Common myeloid progenitor, CD34-positive (primary cell): ENCODE data around the gene SNX18.

Experiments used
- CTCF ChIA-PET: fragments of 350-600 bp; sonication (Branson Sonifier 250); formaldehyde crosslinking; loops from one replicate; lab custom pipeline; 2021; ENCODE audit warnings: antibody characterized with exemption; lab: Charles Lee
- POLR2A ChIA-PET: fragments of 350-600 bp; sonication (Branson Sonifier 250); formaldehyde crosslinking; loops from one replicate; lab custom pipeline; 2021; ENCODE audit warnings: antibody characterized with exemption; lab: Charles Lee
- DNase-seq, 3 donors: peaks; one replicate each; pipeline versions ENCODE4 v3.0.0 to v3.0.0-alpha.2; 2013
- H3K27ac ChIP-seq, 2 experiments: 1 replicate in 1 of 2; 2 replicates in 1 of 2; pipeline ENCODE4 v1.7.0; 2013; ENCODE audit warnings: inconsistent platforms in 2 of 2, low read length in 2 of 2, mild to moderate bottlenecking in 2 of 2, low read depth in 1 of 2, moderate library complexity in 1 of 2; ENCODE audit not compliant: severe bottlenecking in 2 of 2, insufficient read depth in 1 of 2, poor library complexity in 1 of 2
- H3K27me3 ChIP-seq, 5 experiments: replicated peaks in 2 of 5; 1 replicate in 3 of 5; 2 replicates in 2 of 5; pipeline versions ENCODE4 v1.6.1 to v1.7.0; 2013; ENCODE audit warnings: low read length in 4 of 5, mild to moderate bottlenecking in 2 of 5, moderate library complexity in 2 of 5, inconsistent platforms in 1 of 5; ENCODE audit not compliant: insufficient read depth in 5 of 5, control insufficient read depth in 4 of 5
- H3K36me3 ChIP-seq, 4 experiments: 1 replicate in 2 of 4; 2 replicates in 2 of 4; pipeline versions ENCODE4 v1.6.1 to v1.7.0; 2013; ENCODE audit warnings: low read length in 3 of 4, control low read depth in 1 of 4, mild to moderate bottlenecking in 1 of 4; ENCODE audit not compliant: control insufficient read depth in 4 of 4, insufficient read depth in 4 of 4
- H3K4me1 ChIP-seq, 4 experiments: 1 replicate in 3 of 4; 2 replicates in 1 of 4; pipeline versions ENCODE4 v1.6.1 to v1.7.1; 2013; ENCODE audit warnings: low read length in 3 of 4, mild to moderate bottlenecking in 3 of 4, control low read depth in 1 of 4, inconsistent platforms in 1 of 4, moderate library complexity in 1 of 4; ENCODE audit not compliant: control insufficient read depth in 4 of 4, insufficient read depth in 4 of 4; ENCODE audit errors: control extremely low read depth in 1 of 4
- H3K4me3 ChIP-seq, 7 experiments: 1 replicate in 4 of 7; 2 replicates in 3 of 7; pipeline versions ENCODE4 v1.5.1 to v1.7.0; 2013; ENCODE audit warnings: mild to moderate bottlenecking in 7 of 7, low read length in 6 of 7, moderate library complexity in 6 of 7, inconsistent platforms in 2 of 7, low read depth in 2 of 7, control low read depth in 1 of 7; ENCODE audit not compliant: insufficient read depth in 4 of 7, control insufficient read depth in 1 of 7; ENCODE audit errors: extremely low read depth in 1 of 7
- H3K9me3 ChIP-seq, 5 experiments: 1 replicate in 4 of 5; 2 replicates in 1 of 5; pipeline versions ENCODE4 v1.6.1 to v1.7.1; 2013; ENCODE audit warnings: low read length in 4 of 5, mild to moderate bottlenecking in 2 of 5, inconsistent platforms in 1 of 5, low read depth in 1 of 5, moderate library complexity in 1 of 5; ENCODE audit not compliant: control insufficient read depth in 4 of 5, insufficient read depth in 2 of 5; ENCODE audit errors: control extremely low read depth in 1 of 5
- WGBS: methylation state at CpG from one replicate; pipeline ENCODE4 v1.1.5; 2013; ENCODE audit not compliant: insufficient coverage; 5-methylcytosine and 5-hydroxymethylcytosine counted together

Gene SNX18

GRCh38 chr5:54523534-54523933 lies 6.0 kb downstream of the SNX18 start:
- Histone ChIP-seq H3K4me3 (no peak overlapping the region), H3K9me3 (no peaks in the 10 kb centered on the region), H3K27me3 (no peaks in the 10 kb centered on the region), H3K27ac (no peak overlapping the region), H3K4me1 (peaks cover 20 to 37% (median 24%) of the 10 kb centered on the region in 4 experiments), H3K36me3 (peaks cover 0 to 8% (median 2%) of the 10 kb centered on the region in 4 experiments)
- CTCF ChIA-PET, result interaction anchor here (1.1 to 2.4 kb wide), 2 partner anchors 321 to 344 kb away, joined by 3 to 15 read pairs; no protein-coding TSS in a partner anchor
- 89% methylated on average over 1 of the region's 3 CpGs for WGBS
- POLR2A ChIA-PET, result no interaction called here
- DNase-seq, result no peak

DNA sequence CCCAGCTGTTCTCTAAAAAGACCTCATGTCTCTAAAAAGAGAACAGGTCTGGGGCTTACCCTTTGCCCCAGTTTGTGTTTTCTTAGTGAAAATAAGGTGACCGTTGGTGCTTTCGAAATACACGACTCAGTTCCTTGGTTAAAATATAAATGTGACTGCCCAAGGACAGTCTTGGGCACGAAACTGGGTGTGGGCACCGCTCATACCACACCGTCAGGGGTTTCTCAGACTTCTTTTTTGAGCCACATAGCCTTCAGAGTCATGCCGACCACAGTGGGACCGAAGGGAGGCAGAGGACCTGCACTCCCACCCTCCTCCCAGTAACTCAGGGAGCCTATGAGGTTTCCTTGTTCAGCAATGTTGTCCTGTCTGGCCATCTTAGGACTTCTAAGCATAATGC lies 6.5 kb downstream of the SNX18 start:
- no peak overlapping the region for H3K4me3 ChIP-seq
- H3K36me3 ChIP-seq, result peaks cover 0 to 5% (median 2%) of the 10 kb centered on the region in 4 experiments
- DNase-seq, result no peak
- 98% methylated on average over 8 of the region's 8 CpGs for WGBS
- no peaks in the 10 kb centered on the region for H3K9me3 ChIP-seq
- ChIA-PET CTCF (interaction anchor here (1.1 to 2.4 kb wide), 3 partner anchors 7 to 343 kb away, joined by 3 to 15 read pairs (median 3); no protein-coding TSS in a partner anchor), POLR2A (no interaction called here)
- peaks cover 15 to 32% (median 21%) of the 10 kb centered on the region in 4 experiments for H3K4me1 ChIP-seq
- no peak overlapping the region for H3K27ac ChIP-seq
- H3K27me3 ChIP-seq, result no peaks in the 10 kb centered on the region

GRCh38 chr5:54524704-54525103 lies 7.1 kb downstream of the SNX18 start:
- Histone ChIP-seq H3K4me1 (peaks cover 11 to 25% (median 15%) of the 10 kb centered on the region in 4 experiments), H3K4me3 (no peak overlapping the region), H3K9me3 (no peaks in the 10 kb centered on the region), H3K36me3 (peaks cover 0 to 2% (median under 1%) of the 10 kb centered on the region in 4 experiments), H3K27me3 (no peaks in the 10 kb centered on the region), H3K27ac (no peak overlapping the region)
- no peak for DNase-seq
- 100% methylated on average over 1 of the region's 8 CpGs for WGBS
- ChIA-PET POLR2A (no interaction called here), CTCF (interaction anchor here (1.1 to 2.4 kb wide), 2 partner anchors 8 to 320 kb away, joined by 3 to 15 read pairs; no protein-coding TSS in a partner anchor)

DNA sequence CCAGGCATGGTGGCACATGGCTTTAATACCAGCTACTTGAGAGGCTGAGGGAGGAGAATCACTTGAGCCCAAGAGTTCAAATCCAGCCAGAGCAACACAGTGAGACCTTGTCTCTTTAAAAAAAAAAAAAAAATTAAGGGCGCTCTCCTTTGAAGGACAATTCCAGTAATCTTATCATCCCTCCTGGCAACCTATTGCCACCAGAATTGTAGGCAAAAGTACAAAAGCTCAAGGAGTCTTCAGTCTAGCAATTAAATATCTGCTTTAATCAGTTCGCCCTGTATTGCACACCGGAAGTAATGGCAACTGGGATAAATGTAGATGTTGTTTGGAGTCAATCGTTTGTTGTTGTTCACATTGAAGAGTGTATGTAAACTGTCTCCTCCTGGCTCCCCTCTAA lies 7.7 kb downstream of the SNX18 start:
- Histone ChIP-seq H3K36me3 (peaks cover 0 to 2% (median under 1%) of the 10 kb centered on the region in 4 experiments), H3K9me3 (no peaks in the 10 kb centered on the region), H3K27ac (no peak overlapping the region), H3K4me1 (peaks cover 5 to 22% (median 10%) of the 10 kb centered on the region in 4 experiments), H3K27me3 (no peaks in the 10 kb centered on the region), H3K4me3 (no peak overlapping the region)
- no peak for DNase-seq
- POLR2A ChIA-PET, result no interaction called here
- no CpG with 5 or more reads among the region's 4 CpGs for WGBS
- CTCF ChIA-PET, result interaction anchor here (1.1 to 2.4 kb wide), 2 partner anchors 9 to 319 kb away, joined by 3 to 15 read pairs; no protein-coding TSS in a partner anchor

DNA sequence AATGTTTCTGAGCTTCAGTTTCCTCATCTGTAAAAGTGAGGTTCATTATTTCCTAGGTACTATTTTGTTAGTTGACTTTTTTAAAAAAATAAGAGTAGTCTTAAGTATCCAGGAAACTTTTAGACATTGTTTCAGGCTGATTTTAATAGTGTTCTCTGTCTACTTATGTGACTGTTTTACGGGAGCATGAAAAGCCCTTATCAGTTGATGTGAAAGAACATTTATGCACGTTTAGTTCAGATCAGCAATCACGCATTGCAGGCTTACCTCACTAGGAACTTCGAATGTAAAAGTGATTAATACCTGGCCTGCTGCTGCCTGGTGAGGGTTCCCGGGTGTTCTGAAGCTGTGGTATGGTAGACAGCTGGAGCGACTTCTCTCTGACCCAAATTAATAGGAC lies 8.1 kb downstream of the SNX18 start:
- Histone ChIP-seq H3K9me3 (no peaks in the 10 kb centered on the region), H3K36me3 (peaks cover 0 to 2% (median under 1%) of the 10 kb centered on the region in 4 experiments), H3K4me3 (no peak overlapping the region), H3K27ac (no peak overlapping the region), H3K4me1 (peaks cover under 1 to 18% (median 6%) of the 10 kb centered on the region in 4 experiments), H3K27me3 (no peaks in the 10 kb centered on the region)
- POLR2A ChIA-PET, result no interaction called here
- DNase-seq, result no peak
- CTCF ChIA-PET, result interaction anchor here (0.6 kb wide), 1 partner anchor 36 kb away, joined by 3 read pairs; no protein-coding TSS in a partner anchor
- 89% methylated on average over 6 of the region's 6 CpGs for WGBS

- CTCF ChIA-PET, result interaction anchor here (1.0 to 1.7 kb wide), 3 partner anchors 10 to 341 kb away, joined by 3 to 6 read pairs (median 3); no protein-coding TSS in a partner anchor
- 98% methylated on average over 6 of the region's 6 CpGs for WGBS
- Histone ChIP-seq H3K4me3 (no peak overlapping the region), H3K36me3 (peaks cover 0 to 2% (median 2%) of the 10 kb centered on the region in 4 experiments), H3K27me3 (no peaks in the 10 kb centered on the region), H3K9me3 (no peaks in the 10 kb centered on the region), H3K4me1 (peaks cover 3 to 8% (median 4%) of the 10 kb centered on the region in 4 experiments), H3K27ac (no peak overlapping the region)
- DNase-seq, result no peak
- POLR2A ChIA-PET, result no interaction called here
Measured at GRCh38 chr5:54526604-54527288, 9.2 kb downstream of the SNX18 start.

DNA sequence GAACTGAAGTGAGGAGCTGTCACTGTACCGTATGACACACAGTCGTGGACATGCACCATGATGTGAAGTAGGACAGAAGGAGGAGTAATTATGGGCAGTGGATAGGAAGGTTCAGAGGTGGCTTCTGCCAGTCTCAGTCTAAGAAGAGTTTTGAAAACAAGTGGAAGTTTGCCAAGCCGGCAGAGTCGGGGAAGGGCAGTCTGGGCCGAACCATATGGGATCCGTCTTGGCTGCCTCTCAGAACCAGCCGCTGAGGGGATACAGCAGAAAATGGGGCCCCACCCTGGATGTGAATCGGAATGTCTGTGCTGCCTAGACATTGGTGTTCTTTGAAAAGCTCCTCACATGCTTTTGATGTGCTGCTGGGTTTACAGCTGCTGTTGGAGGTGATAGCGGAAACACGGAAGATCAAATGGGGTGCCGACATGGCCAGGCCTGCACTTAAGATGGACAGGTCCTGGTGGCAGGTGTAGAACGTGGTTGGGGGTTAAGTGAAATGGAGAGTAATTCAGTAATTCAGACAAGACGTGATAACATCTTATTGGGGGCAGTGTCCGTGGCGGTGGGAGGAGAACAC lies 11.2 kb downstream of the SNX18 start:
- no peaks in the 10 kb centered on the region for H3K9me3 ChIP-seq
- WGBS, result 96% methylated on average over 13 of the region's 15 CpGs
- no peak overlapping the region for H3K4me3 ChIP-seq
- peaks cover 1 to 10% (median 6%) of the 10 kb centered on the region in 4 experiments for H3K4me1 ChIP-seq
- H3K36me3 ChIP-seq, result peaks cover 0 to 4% (median 2%) of the 10 kb centered on the region in 4 experiments
- H3K27ac ChIP-seq, result no peak overlapping the region
- ChIA-PET CTCF (no interaction called here), POLR2A (no interaction called here)
- no peak for DNase-seq
- H3K27me3 ChIP-seq, result no peaks in the 10 kb centered on the region
